ENCODE data around the gene PDE4D.

The PDE4D gene

GRCh38 chr5:59161221-59162105 lies 732.1 kb downstream of the PDE4D start:
- peak overlapping the region; percentile 23 for H2AFZ ChIP-seq (ENCODE audit: low read length)
- no peaks in the 10 kb centered on the region for H3K27me3 ChIP-seq (replicated peaks; ENCODE audit: insufficient read depth, low read length)
- H3K9me3 ChIP-seq (replicated peaks; ENCODE audit: insufficient read depth, low read length) = no peaks in the 10 kb centered on the region
- H3K79me2 ChIP-seq (ENCODE audit: low read length) = no peaks in the 10 kb centered on the region
- no peaks in the 10 kb centered on the region for H3K36me3 ChIP-seq (replicated peaks; ENCODE audit: insufficient read depth, low read length)
- H3K4me1 ChIP-seq (ENCODE audit: low read length) = peaks cover 15% of the 10 kb centered on the region
- 0 out of 2 replicates have a peak overlapping the region, but pooled peaks have one; percentile 7 for H3K4me3 ChIP-seq (ENCODE audit: low read length)
- H3K9ac ChIP-seq (ENCODE audit: low read length) = peak overlapping the region; percentile 4
- no peaks in the 10 kb centered on the region for H4K20me1 ChIP-seq (ENCODE audit: insufficient read depth, low read length)
- H3F3A ChIP-seq (ENCODE audit: insufficient read depth, low read length) = 0 out of 2 replicates have a peak, but pooled peaks cover 13% of the 10 kb centered on the region
- H3K4me2 ChIP-seq (ENCODE audit: low read depth, low read length) = peak overlapping the region; percentile 48
- no peaks in the 10 kb centered on the region for H3K9me2 ChIP-seq (replicated peaks; ENCODE audit: insufficient read depth, low read length)
- peak overlapping the region; percentile 73 for H3K27ac ChIP-seq (ENCODE audit: low read length)
- peak; percentile 63 for DNase-seq
- TF ChIP-seq, protein P1, sequence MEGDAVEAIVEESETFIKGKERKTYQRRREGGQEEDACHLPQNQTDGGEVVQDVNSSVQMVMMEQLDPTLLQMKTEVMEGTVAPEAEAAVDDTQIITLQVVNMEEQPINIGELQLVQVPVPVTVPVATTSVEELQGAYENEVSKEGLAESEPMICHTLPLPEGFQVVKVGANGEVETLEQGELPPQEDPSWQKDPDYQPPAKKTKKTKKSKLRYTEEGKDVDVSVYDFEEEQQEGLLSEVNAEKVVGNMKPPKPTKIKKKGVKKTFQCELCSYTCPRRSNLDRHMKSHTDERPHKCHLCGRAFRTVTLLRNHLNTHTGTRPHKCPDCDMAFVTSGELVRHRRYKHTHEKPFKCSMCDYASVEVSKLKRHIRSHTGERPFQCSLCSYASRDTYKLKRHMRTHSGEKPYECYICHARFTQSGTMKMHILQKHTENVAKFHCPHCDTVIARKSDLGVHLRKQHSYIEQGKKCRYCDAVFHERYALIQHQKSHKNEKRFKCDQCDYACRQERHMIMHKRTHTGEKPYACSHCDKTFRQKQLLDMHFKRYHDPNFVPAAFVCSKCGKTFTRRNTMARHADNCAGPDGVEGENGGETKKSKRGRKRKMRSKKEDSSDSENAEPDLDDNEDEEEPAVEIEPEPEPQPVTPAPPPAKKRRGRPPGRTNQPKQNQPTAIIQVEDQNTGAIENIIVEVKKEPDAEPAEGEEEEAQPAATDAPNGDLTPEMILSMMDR (IDR thresholded peaks at IDR 0.05; ENCODE audit: low read length) = no peak
- TF ChIP-seq EZH2phosphoT487 (IDR thresholded peaks at IDR 0.05; ENCODE audit: low read length) (no peak), EZH2 (optimal IDR thresholded peaks at IDR 0.05; ENCODE audit: low read depth, low read length) (no peak)

DNA sequence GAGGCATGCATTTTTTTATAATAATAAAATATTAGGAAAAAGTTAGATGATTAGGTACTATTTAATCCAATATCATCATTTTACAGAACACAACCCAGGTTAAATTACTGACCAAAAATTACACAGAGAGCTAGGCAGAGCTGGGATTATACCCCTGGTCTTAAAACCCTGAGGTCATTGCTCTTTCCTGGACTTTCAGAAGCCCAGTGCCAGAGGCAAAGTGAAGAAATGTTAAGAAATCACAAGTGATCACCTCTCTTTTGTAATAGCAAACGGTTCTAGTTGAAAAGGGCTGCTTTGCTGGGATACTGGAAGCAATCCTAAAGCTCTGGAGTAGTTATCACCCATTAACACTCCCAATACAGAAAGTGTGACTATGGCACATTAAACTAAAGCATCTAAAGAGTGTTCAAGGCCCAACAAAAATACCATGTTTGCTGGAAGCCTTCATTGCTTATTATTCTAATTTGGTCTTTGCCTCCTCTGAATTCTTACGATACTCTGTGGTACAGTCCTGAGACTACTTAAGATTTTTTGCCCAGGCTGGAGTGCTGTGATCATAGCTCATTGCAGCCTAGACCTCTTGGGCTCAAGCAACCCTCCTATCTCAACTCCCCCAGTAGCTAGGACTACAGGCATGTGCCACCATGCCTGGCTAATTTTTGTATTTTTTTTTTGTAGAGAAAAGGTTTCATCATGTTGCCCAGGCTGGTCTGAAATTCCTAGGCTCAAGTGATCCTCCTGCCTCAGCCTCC lies 734.7 kb downstream of the PDE4D start:
- DNase-seq = no peak
- Histone ChIP-seq H3K4me1 (ENCODE audit: low read length) (peaks cover 17% of the 10 kb centered on the region), H3K9ac (ENCODE audit: low read length) (no peak overlapping the region), H2AFZ (ENCODE audit: low read length) (no peak overlapping the region), H3K4me2 (ENCODE audit: low read depth, low read length) (no peak overlapping the region), H3K9me3 (replicated peaks; ENCODE audit: insufficient read depth, low read length) (no peaks in the 10 kb centered on the region), H3K79me2 (ENCODE audit: low read length) (no peaks in the 10 kb centered on the region), H3F3A (ENCODE audit: insufficient read depth, low read length) (0 out of 2 replicates have a peak, but pooled peaks cover 13% of the 10 kb centered on the region), H3K4me3 (ENCODE audit: low read length) (no peak overlapping the region), H4K20me1 (ENCODE audit: insufficient read depth, low read length) (no peaks in the 10 kb centered on the region), H3K27me3 (replicated peaks; ENCODE audit: insufficient read depth, low read length) (no peaks in the 10 kb centered on the region), H3K9me2 (replicated peaks; ENCODE audit: insufficient read depth, low read length) (no peaks in the 10 kb centered on the region), H3K36me3 (replicated peaks; ENCODE audit: insufficient read depth, low read length) (no peaks in the 10 kb centered on the region), H3K27ac (ENCODE audit: low read length) (no peak overlapping the region)
- TF ChIP-seq, protein P1 (IDR thresholded peaks at IDR 0.05; ENCODE audit: low read length) = no peak
- TF ChIP-seq EZH2 (optimal IDR thresholded peaks at IDR 0.05; ENCODE audit: low read depth, low read length) (no peak), EZH2phosphoT487 (IDR thresholded peaks at IDR 0.05; ENCODE audit: low read length) (no peak)

DNA sequence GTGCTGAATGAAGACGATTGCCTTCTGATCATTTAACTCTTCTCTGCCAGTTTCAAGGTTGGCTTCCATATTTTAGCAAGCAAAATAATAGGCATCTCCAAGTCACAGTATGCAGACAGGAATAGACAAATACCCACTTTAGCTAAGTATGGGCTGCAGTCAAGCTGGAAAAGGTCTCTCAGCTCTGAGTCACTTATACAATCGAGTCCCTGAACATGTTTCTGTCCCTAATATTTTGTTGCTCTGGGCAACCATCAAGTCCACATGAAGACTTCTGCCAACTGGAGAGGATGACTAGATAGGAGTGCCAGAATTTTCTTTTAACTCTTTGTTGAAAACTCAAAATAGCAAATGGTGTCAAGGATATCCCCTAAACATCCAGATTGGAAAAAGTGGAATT lies 735.4 kb downstream of the PDE4D start:
- H3K79me2 ChIP-seq (ENCODE audit: low read length) = no peaks in the 10 kb centered on the region

More for the DNA sequence above, 735.4 kb downstream of the PDE4D start:
- H3K4me3 ChIP-seq (ENCODE audit: low read length) = no peak overlapping the region
- H2AFZ ChIP-seq (ENCODE audit: low read length) = no peak overlapping the region
- H3K9me3 ChIP-seq (replicated peaks; ENCODE audit: insufficient read depth, low read length) = no peaks in the 10 kb centered on the region
- no peaks in the 10 kb centered on the region for H3K36me3 ChIP-seq (replicated peaks; ENCODE audit: insufficient read depth, low read length)
- TF ChIP-seq EZH2phosphoT487 (IDR thresholded peaks at IDR 0.05; ENCODE audit: low read length) (no peak), EZH2 (optimal IDR thresholded peaks at IDR 0.05; ENCODE audit: low read depth, low read length) (no peak)
- TF ChIP-seq, protein P1 (IDR thresholded peaks at IDR 0.05; ENCODE audit: low read length) = no peak
- H3K9ac ChIP-seq (ENCODE audit: low read length) = no peak overlapping the region
- DNase-seq = no peak
- peaks cover 23% of the 10 kb centered on the region for H3K4me1 ChIP-seq (ENCODE audit: low read length)
- H3K4me2 ChIP-seq (ENCODE audit: low read depth, low read length) = no peak overlapping the region
- no peaks in the 10 kb centered on the region for H3K9me2 ChIP-seq (replicated peaks; ENCODE audit: insufficient read depth, low read length)
- peaks cover 17% of the 10 kb centered on the region; the same call in 1 of the 2 replicates for H3F3A ChIP-seq (ENCODE audit: insufficient read depth, low read length)
- no peaks in the 10 kb centered on the region for H4K20me1 ChIP-seq (ENCODE audit: insufficient read depth, low read length)
- H3K27me3 ChIP-seq (replicated peaks; ENCODE audit: insufficient read depth, low read length) = no peaks in the 10 kb centered on the region
- H3K27ac ChIP-seq (ENCODE audit: low read length) = no peak overlapping the region

Data from MM.1S (cell line).